Left renal pelvis (tissue), 4 donors: Measurements from ENCODE around the gene ERC2. TPM values are rescaled to one million over a fixed set of nuclear protein-coding genes. Genes with fewer than 3 reads are reported as not detected.
A peak's percentile ranks its signal among the peaks of the same experiment; 100 is the strongest.
"Not testable (repeated sequence)": the region's sequence is repeated elsewhere in the genome, so short reads cannot be mapped to it uniquely, and the experiment has no call there.

Source experiments
- DNase-seq, 4 donors: peaks; one replicate each; pipeline ENCODE4 v3.0.0-alpha.2; 2013; ENCODE audit warnings: low read depth in 4 of 4, low spot score in 3 of 4
- polyA plus RNA-seq, 4 donors: library from polyadenylated mRNA; unstranded; fragments of 120-200 nt; gene quantifications; one replicate each; pipeline ENCODE4 v1.2.1, GENCODE V29; 2013; ENCODE audit not compliant: insufficient read length in 4 of 4

The ERC2 gene
- polyA plus RNA-seq = 1 to 10 TPM; 1.2 to 5.3 (median 2.9) TPM

DNA sequence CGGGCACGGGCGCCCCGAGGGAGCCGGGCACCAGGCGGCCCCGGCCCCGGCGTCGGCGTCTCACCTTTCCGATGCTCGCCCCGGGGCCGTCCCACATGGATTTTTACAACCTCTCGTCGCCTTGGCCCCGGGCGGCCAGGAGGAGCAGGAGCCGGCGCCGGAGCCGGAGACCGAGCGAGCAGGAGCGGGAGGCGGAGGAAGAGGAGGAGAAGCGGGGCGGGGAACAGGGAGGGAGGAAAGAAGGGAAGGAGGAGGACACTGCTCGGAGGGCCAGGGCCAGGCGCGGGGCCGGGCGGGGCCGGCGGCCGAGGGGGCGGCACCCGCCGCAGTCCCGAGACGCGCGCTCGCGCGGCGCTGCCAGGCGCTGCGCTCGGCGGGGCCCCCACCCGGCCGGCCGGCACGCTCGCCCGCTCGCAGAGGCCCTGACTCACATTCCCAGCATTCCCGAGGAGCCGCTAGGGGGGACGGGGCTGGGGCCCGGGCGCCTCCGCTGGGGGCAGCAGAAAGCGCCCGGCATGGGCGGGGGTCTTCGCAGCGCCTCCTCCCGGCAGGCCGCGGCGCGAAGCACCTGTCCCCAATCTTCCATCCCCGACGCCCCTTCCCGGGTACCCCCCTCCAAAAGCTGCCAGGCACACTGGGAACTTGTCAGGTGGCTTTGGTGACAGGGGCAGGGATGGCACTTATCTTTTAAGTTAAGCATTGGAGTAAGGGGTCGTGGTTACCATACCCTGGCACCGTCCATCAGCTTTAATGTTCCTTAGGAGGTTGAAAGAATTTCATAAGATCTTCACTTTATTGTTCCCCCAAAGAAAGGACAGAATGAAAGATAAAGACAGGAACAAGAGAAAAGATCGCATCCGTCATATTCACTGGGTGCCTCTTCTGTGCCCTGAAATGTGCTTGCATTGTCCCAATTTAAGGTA, at the start of gene ERC2:
Gene ERC2 (minus strand): TSS at position 284 of the 923 bp plus-strand sequence.
- peak in 2 of 4 donors; percentile 34 to 39 for DNase-seq

DNA sequence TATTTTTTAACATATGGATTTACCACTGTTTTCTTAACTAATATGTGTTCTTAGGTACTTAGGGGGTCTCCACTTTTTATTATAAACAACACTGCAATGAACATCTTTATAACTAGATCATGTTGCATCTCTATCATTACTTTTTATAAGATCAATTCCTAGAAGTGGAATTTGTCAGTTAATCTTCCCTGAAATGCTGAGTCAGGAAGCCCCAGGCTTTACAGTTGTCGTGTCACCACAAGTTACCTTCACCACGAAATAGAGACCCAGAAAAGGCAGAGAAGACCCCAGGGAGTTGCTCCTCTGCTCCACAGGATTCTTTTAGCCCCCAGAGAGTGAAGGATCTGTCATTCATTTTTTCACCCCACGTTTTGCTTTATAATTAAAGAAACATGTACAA, 34.5 kb upstream of the ERC2 start:
- DNase-seq = no peak

GRCh38 chr3:56496376-56496775, 28.1 kb upstream of the ERC2 start:
- DNase-seq = not testable (repeated sequence)

- peak; percentile 77 to 91 (median 86) for DNase-seq
Observed at GRCh38 chr3:56494679-56495322, 26.5 kb upstream of the ERC2 start.

DNA sequence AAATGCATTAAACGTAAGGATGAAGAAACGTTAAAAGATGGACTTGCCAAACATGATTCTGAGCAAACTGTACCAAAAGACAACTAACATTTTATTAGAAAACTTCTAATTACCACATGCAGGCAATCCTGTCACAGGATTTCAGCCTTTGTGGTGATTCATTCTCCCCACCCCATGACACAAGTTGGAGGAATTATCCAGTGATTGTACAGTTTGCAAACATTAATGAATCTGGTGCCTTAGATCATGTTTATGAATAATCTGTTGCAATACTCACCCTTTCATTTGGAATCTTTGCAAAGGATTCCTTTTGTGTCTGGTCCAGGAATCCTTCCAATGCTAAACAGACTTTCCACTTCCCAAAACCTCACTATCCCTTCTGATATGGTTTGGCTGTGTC, 23.3 kb upstream of the ERC2 start:
- DNase-seq = no peak

GRCh38 chr3:56488812-56489600, 20.7 kb upstream of the ERC2 start:
- DNase-seq = no peak

DNA sequence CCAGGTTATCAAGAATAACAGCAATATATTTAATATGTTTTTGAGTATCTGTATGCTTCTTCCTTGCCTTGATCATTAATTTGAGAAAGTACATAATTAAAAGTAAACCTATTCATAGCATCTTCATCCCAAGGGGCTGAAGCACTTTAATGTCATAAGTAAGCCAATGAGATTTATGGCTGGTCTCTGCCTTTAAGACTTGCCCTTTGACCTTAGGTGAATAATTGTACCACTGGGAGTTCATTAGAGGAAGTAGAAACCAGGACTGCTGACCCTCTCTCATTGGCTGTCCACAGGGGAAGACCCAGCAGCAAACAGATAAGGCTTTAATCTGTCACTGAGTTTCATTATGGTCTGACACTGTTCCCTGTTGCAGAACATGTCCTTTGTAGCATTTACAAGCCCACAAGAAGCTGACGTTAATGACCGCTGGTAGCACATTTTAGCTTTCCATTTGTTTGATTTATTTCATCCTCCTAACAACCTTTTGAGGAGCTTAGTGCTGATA, 16.3 kb upstream of the ERC2 start:
- DNase-seq = no peak

DNA sequence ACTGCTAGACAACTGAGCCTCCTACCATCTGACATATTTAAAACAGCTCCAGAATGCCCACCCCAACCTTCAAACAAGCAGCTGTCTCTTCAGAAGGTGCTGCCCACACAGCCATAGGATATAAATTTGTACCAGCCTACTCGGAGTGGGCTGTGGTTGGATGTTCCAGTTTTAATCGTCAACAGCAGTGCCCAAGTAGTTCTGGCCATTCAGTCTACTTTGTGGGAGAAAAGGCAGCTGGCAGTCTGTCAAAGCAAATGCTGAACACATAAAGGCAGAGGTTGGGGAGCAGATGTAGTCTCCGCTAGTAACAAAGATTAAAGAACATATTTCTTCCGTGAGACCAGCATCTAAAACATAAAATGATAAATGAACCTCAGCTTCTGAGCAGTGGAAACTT, 15.9 kb upstream of the ERC2 start:
- no peak for DNase-seq

GRCh38 chr3:56477646-56478045, 9.4 kb upstream of the ERC2 start:
- no peak for DNase-seq

DNA sequence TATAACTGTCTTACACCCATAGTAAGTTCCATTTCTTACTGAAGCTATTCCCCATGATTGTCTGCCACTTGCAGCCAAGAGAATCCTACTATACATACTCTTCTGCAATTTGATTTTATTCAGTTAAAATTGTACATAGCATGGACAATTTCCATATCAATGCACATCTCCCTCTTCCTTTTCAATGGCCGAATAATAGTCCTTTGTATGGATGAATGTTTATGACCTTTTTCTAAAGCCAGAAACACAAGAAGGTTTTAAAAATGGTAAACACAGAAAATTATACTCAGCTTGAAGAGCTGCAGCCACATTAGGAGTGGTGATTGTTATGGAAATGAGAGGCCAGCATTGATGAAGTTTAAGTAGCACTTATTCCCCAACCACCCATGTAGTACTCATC, 8.5 kb upstream of the ERC2 start:
- DNase-seq = no peak

DNA sequence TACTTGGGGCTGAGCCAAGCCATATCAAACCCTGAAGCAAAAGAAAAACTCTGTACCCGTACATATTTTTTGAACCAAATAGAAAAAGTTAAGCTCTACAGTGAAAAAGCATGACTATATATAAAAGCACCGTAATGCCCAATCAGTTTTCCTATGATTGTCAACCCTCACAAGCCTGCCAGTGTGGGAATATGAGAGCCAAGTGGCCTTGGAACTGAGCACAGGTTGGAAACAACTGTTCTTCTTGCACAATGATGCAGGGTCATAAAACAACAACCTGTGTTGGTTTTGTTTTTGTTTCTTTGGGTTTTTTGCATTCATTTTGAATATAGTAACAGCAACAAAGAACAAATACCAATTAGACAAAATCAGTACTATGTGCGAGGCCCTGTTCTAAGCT, 3.5 kb upstream of the ERC2 start:
- DNase-seq = no peak

DNA sequence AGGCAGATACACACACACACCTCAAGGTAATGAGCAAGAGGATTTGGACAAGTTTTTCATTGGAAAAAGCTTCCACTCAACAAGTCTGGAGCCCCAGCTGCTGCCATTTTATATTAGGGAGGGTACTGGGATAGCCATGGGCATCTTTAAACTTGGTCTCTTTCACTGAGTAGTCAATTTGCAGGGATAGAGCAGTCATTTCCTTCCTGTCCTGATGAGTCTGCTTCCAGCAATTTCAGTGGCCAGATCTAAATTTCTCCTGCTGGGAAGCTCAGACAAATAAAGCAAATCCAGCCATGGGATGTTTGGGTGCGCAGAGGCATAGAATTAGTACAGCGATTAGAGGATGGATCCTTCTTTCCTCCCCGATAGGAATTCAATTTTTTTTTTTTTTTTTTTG, 874 bp upstream of the ERC2 start:
- DNase-seq = no peak

- DNase-seq = no peak
Observed at GRCh38 chr3:56467801-56468183, 475 bp downstream of the ERC2 start.

- peak; percentile 64 to 83 (median 73) for DNase-seq
Observed at GRCh38 chr3:56467108-56467507, 1.2 kb downstream of the ERC2 start.

GRCh38 chr3:56459719-56460118, 8.5 kb downstream of the ERC2 start:
- no peak for DNase-seq

DNA sequence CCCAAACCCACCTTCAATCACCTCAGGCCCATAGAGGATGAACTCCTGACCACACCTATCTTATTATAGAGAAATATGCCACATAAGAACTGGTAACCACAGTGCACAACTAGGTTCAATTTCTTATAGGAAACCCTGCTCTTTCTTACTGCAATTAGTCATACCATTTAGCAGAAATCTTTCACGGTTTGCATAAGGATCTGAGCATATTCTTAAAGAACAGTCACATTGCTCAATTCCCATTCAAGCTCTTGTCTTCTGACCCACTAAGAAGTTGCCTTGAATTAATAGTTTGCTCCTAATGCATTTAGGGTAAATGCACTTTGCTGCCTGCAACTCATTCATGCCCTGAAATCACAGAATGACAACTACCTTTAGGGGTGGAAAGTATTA, 9.2 kb downstream of the ERC2 start:
- no peak for DNase-seq

DNA sequence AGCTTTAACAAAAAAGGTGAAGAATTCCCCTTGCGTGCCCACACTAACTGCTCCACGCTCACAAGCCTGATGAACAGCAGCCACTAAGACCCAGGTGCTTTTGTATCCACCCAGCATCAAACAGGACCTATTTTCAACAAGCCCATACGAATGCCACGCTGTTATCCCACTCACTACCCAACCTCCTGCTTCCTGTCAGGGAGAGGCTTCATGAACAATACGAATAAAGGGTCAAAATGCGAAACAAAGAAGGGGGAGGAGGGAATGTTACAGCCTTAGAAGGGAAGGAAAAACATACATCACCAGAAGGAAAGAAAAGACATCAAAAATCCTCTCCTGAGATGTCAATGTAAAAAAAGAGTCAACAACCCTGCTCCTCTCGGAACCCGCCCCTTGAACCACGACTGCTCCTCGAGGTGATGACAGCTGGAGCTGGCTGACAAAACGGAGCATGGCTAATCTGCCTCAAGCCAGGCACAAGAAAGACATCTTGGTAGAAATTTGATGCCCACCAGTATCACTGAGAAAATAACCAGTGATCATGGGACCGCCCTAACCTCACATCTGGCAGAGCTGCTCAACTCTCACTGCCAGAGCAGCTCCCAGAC, 9.7 kb downstream of the ERC2 start:
- DNase-seq = no peak

DNA sequence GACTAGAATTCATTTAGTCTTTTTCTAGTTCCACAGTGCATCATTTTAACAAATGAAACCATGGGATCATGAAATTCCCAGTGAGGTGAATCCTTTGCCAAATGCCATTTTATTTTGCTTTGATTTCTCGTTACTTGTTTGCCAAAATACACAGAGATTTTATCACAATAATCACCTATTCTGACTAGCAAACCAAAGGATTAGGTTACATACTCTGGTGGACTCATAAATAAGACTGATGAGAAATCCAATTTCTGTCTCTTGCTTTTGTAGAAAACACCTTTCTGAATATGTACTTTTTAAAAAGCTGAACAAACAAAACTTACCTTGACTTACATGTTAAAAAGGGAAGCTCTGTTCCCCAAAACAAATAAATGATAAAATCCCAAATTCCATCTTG, 12.2 kb downstream of the ERC2 start:
- no peak for DNase-seq

DNA sequence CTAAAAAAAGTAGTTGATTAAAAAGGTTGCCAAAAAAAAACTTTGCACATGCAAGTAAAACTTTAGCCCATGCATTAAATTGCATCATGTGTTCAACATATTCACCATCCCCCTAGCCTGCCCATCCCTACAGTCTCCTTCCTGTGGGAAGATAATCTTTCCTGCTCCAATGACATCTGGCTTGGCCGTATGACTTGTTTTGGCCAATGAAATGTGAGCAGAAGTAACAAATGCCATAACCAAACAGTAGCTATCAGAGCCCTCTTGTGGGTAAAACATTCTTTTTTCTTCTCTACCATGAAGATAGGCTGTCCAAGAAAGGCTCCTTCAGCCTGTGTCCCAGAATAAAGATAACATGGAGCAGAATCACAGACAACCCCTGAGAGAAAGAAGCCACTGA, 15.3 kb downstream of the ERC2 start:
- DNase-seq = no peak

GRCh38 chr3:56452085-56452484, 16.2 kb downstream of the ERC2 start:
- no peak for DNase-seq

DNA sequence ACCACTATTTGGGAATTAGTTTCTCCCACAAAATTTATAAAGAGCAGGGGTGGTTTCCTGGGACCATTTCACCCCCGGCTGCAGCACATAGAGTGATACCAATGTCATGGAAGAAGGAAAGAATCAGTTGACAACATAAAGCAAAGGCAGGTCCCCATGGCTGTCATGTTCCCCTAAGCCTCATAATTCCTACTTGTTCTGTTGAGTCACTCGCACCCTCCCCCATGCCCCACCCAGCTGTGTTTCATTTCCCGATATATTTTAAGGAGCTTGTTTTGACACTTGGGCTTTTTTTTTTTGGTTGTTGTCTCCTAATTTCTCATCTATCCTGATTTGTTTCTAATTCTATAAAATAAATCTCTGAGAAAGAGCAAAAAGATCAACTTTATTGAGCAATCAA, 24.9 kb downstream of the ERC2 start:
- no peak for DNase-seq
